ENCODE measurements around the gene RPH3AL.

RPH3AL gene

DNA sequence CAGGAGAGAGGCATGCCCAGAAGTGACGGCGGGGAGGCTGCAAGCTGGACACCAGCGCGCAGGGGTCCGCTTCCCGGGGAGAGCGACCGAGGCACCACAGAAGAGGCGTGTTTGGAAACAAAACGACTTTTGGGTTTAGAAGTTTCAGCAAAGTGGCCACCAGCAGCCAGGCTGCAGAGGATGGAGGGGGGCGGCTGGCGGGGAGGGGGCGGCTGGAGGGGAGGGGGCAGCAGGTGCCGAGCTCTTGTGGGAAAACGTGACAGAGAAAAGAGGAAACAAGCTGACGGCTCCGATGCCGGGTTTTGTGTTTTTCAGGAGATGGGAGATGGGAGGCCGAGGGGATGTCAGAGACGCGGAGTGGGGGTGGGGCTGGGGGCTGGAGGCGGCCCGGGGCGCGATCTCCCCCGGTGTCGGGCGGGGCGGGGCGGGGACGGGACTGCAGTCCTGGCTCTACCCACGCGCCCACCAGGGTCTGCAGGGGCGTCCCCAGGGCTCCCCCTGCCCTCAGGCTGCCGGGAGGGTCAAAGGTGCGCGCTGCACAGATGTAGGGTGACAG, 32.1 kb upstream of the RPH3AL start:
- TF ChIP-seq GATA3 (IDR thresholded peaks at IDR 0.05; ENCODE audit: low read depth, low read length): no peak
- TF ChIP-seq GATA2 (IDR thresholded peaks at IDR 0.05; ENCODE audit: low read depth, low read length): no peak

DNA sequence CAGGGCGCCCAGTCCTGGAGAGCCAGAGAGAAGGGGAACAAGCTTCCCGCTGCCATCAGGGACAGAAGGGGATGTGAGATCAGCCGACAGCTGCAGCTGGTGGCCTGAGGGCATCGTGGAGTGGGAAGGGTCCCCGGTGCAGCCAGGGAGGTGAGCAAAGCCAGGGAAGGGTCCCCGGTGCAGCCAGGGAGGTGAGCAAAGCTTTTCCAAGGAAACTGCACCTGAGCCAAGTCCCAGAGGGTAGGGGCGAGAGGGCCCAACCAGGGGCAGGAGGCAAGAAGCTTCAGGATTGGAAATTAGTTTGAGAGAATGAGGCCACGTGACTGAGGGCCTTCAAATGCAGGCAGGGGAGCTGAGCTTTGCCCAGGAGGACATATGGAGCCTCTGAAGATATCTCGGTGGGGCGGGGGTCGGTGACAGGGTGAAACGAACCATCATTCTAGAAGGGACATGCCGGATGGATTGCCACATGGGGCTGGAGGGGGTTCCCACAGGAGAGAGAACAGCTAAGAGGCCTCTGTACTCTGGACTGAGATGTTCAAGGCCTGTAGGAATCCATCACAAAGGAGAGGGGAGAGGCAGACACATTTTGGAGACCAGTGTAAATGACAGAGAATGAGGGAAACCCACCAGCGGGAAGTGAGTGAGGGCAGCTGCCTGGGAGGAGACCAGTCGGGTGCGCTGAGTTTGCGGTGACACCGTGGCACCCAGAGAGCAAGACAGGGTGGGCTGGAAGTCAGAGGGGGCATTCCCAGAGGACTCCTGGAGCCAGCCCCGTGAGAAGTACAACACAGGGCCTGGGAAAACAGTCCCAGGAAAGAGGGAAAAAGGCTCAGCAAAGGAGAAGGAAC, 31.4 kb upstream of the RPH3AL start:
- TF ChIP-seq GATA3 (IDR thresholded peaks at IDR 0.05; ENCODE audit: low read depth, low read length) (no peak), GATA2 (IDR thresholded peaks at IDR 0.05; ENCODE audit: low read depth, low read length) (no peak)

DNA sequence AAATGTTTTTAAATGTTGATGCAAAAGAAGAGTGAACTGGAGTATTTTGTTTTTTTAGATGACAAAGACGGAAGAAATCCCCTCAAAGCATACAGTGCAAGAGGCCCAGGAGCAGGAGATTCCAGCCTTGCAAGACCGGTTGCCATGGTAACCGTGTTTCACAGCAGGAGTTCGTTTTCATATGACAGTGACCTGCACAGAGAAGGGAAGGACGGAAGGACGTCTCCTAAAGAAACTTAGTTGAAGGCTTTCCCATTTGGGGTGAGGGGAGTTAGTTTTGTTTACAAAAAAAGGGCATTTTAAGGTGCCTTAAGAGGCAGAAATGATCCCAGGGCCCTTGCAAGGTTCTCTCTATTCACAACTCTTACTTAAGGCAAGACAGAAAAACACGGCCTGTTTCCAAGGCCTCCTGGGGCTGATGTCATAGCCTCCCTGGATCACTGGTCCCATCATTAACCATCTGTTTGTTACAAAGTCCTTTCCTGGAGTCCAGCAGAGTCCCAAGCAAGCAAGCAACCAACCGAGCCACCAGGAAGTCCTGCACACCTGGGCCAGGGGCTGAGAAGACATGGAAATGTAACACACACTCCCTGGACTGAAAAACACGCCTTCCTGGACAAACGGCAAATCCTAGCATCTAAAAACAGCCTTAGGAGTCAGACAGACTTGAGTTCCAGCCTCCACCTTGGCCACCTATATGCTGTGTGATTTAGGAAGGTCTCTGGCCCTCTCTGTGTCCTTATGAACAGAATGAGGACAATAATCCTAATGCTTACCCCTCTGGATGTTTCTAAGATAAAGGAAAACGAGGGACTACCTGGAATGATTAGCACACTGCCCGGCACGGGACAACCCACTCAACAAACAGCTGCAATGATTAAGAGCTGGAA, 30.3 kb upstream of the RPH3AL start:
- TF ChIP-seq GATA3 (IDR thresholded peaks at IDR 0.05; ENCODE audit: low read depth, low read length) (no peak), GATA2 (IDR thresholded peaks at IDR 0.05; ENCODE audit: low read depth, low read length) (no peak)

DNA sequence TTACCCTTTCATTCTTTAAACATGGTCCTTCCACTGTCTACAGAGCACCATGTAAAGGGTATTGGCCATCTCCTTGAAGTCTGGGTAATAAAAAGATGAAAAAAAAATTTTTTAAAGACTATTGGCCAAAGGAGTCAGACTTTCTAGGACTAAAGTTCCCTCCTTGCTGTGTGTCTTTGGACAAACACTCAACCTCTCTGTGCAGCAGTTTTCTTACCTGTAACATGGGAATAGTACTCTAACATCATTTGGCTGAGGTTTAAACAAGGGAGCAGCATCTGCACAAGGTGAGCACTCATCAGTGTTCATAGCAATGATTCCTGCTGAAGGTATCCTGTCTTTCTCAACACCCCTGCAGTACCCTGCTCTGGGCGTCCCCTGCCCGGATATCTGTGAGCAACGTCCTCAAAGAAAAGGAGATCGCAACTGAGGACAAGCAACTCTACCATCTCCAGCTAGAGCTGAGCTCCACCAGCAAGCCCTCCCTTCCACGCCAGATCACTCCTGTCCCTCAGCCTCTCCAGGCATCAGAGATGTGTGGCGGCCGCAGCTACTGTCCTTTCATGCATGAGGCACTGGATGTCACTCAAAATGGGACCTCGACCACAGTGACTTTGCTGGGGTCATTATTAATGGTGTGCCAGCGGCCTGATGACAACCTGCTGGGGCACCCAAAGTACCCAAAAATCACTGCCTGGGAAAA, 29.5 kb upstream of the RPH3AL start:
- no peak for TF ChIP-seq GATA3 (IDR thresholded peaks at IDR 0.05; ENCODE audit: low read depth, low read length)
- no peak for TF ChIP-seq GATA2 (IDR thresholded peaks at IDR 0.05; ENCODE audit: low read depth, low read length)

DNA sequence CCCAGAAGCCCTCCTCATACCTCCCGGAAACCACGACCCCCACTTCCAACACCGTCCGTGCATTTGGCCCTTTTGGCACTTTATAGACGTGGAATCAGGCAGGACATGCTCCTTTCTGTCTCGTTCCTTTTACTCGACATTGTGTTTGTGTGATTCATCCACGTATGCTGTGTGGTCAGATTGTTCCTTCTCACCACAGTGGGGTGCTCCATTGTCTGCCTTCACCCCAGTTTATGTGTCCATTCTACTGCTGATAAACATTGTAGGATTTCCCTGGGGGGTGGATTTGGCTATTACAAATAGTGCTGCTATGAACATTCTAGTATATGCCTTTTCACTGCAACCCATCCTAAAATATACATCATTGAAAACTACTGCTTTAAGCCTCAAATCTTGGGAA, 28.9 kb upstream of the RPH3AL start:
- TF ChIP-seq GATA3 (IDR thresholded peaks at IDR 0.05; ENCODE audit: low read depth, low read length) (no peak), GATA2 (IDR thresholded peaks at IDR 0.05; ENCODE audit: low read depth, low read length) (no peak)

DNA sequence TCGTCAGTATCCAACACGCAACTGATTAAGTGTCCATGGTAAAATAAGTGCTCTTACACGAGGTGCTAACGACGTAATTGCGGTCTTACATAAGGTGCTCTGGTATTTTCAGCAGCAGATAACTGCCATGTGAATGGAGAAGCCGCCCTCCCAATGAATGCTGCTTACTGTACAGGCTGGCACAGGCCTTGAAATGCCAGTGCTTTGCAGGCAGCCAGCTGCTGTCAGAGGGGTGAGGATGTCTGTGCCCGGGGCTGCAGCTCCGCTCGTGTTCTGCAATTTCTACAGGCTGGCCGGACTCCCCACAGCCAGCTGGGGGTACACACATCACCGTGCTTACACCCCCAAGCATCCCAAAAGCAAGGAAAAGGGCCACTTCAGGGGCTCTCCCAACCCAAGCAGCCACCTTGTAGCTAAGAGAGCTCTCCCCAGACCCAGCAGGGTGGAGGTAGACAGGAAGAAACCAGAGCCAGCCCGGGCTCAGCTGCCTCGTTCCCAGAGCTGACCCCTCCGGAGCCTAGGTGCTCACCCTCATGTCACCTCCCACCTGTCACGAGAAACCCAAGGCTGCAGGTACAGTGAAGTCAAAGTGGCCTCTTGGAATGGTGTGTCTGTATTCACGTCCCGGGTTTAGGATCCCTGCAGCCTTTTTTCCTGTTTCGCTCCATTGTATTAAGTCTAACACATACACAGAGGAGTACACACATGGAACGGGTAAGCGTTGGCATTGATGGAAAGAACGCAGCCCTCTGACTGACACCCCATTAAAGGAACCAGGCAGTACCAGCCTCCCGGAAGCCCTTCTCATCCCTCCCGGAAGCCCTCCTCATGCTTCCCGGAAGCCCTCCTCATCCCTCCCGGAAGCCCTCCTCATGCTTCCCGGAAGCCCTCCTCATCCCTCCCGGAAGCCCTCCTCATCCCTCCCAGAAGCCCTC, 27.2 kb upstream of the RPH3AL start:
- TF ChIP-seq GATA2 (IDR thresholded peaks at IDR 0.05; ENCODE audit: low read depth, low read length) (no peak), GATA3 (IDR thresholded peaks at IDR 0.05; ENCODE audit: low read depth, low read length) (no peak)

DNA sequence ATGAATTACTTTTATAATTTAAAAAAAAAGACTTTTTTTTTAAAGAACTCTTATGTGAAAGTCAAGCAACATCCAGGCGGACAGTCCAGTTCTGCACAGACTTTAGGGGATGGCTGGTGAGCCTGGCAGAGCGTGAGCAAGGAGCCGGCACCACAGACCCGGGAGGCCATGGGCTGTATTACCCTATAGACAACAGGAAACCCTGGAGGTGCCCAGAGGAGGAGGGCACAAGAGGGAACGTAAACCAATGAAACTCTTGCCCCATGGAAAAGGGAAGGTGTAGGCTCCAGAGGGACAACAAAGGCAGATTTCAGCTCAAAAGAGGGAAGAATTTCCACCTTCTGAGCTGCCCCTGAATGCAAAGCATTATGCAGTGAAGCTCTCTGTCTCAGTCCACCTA, 25.5 kb upstream of the RPH3AL start:
- TF ChIP-seq GATA3 (IDR thresholded peaks at IDR 0.05; ENCODE audit: low read depth, low read length): no peak
- no peak for TF ChIP-seq GATA2 (IDR thresholded peaks at IDR 0.05; ENCODE audit: low read depth, low read length)

DNA sequence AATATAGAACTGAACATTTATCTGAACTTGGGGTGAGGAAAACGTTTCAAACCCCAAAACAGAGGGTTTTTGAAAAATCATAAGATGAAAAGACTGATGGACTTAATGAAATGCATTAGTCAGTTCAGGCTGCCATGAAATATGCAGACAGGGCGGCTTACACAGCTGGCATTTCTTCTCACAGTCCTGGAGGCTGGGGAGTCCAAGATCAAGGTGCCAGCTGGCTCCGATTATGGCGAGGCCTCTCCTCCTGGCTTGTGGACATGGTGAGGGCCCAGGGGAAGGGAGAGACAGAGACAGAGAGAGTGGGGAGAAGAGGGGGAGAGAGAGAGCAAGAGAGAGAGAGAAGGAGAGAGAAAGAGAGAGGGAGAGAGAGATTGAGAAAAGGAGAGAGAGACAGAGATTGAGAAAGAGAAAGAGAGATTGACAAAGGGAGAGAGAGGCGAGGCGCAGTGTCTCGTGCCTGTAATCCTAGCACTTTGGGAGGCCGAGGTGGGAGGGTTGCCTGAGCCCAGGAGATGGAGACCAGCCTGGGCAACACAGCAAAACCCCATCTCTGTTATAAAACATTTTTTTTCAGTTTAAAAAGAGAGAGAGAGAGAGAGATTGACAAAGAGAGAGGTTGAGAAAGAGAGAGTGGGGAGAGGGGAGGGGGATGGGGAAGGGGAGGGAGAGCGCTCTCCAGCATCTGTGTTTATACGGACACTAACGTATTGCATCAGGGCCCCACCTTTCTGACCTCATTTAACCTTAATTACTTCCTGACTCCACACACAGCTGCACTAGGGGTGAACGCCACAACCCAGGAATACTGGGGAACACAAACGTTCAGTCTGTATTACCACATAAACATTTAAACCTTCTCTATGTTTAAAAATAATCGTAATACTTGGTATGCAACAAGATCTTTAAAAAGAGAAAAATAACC, 24.6 kb upstream of the RPH3AL start:
- TF ChIP-seq GATA3 (IDR thresholded peaks at IDR 0.05; ENCODE audit: low read depth, low read length) (no peak), GATA2 (IDR thresholded peaks at IDR 0.05; ENCODE audit: low read depth, low read length) (no peak)

DNA sequence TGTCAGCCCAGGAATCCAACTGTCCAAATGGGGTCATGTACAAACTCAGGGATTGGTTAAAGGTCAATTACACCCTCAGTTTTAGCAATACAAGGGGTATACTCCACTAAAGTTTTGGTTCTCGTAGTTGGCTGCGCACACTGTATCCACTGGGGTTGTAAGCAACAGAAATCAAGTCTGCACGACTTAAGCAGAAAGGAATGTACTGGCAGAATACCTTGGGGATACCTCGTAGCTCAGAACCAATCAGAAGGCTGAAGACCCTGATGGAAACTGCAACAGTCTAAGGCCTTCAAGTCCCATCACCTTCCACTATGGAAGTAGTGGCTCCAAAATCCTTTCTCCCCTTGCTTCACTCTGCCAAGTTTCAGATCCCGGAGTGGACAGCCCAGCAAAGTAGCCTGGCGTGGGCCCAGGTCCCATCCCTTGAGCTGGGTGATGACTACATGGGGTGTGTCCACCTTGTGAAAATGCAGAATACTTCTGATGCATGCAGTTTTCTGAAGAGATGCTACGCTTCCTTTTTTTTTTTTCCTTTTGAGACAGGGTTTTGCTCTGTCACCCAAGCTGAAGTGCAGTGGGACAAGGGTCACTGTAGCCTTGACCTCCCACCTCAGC, 21.1 kb upstream of the RPH3AL start:
- no peak for TF ChIP-seq GATA3 (IDR thresholded peaks at IDR 0.05; ENCODE audit: low read depth, low read length)
- TF ChIP-seq GATA2 (IDR thresholded peaks at IDR 0.05; ENCODE audit: low read depth, low read length): no peak

DNA sequence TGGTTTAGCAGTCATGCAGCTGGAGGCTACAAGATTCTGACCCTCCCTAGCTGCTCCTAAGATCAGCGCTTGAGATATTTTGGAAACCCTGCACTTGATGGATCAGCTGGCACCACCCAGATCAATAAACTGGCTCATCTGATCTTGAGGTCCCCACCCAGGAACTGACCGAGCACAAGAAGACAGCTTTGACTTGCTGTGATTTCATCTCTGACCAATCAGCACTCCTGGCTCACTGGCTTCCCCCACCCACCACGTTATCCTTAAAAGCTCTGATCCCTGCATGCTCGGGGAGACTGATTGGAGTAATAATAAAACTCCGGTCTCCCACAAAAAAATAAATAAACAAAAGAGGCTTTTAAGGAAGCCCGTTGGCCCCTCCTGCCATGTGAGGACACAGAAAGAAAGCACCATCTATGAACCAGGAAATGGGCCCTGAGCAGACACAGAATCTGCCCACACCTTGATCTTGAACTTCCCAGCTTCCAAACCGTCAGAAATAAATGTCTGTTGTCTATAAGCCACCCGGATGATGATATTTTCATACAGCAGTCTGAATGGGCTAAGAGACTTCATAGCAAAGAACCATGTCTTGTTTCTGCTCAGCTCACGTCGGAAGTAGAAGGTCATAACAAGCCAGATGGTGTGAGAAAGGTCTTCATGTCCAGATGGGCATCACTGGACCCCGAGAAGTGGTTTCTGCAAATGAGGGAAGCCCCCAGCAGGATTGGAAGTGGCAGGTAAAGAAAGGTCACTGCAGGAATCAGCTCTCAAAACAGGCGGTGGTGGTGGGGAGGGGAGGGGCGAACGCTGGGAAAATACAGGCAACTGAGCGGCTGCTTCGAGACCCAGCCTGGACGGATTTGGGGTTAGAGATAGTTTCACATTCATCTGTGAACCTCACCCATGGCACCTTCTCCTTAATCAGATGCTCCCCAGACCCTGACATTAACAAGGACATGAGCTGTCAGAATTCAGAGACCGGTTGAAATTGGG, 19.8 kb upstream of the RPH3AL start:
- TF ChIP-seq GATA2 (IDR thresholded peaks at IDR 0.05; ENCODE audit: low read depth, low read length): no peak
- TF ChIP-seq GATA3 (IDR thresholded peaks at IDR 0.05; ENCODE audit: low read depth, low read length): no peak

All from SH-SY5Y (cell line).